Measurements from ENCODE around the gene TRPM4. TPM values are rescaled to one million over a fixed set of nuclear protein-coding genes. Genes with fewer than 3 reads are reported as not detected.
"Not testable (repeated sequence)": the region's sequence is repeated elsewhere in the genome, so short reads cannot be mapped to it uniquely, and the experiment has no call there.

TRPM4 gene
- total RNA-seq, 1 donor from 2014 or later, result 58.5 TPM

DNA sequence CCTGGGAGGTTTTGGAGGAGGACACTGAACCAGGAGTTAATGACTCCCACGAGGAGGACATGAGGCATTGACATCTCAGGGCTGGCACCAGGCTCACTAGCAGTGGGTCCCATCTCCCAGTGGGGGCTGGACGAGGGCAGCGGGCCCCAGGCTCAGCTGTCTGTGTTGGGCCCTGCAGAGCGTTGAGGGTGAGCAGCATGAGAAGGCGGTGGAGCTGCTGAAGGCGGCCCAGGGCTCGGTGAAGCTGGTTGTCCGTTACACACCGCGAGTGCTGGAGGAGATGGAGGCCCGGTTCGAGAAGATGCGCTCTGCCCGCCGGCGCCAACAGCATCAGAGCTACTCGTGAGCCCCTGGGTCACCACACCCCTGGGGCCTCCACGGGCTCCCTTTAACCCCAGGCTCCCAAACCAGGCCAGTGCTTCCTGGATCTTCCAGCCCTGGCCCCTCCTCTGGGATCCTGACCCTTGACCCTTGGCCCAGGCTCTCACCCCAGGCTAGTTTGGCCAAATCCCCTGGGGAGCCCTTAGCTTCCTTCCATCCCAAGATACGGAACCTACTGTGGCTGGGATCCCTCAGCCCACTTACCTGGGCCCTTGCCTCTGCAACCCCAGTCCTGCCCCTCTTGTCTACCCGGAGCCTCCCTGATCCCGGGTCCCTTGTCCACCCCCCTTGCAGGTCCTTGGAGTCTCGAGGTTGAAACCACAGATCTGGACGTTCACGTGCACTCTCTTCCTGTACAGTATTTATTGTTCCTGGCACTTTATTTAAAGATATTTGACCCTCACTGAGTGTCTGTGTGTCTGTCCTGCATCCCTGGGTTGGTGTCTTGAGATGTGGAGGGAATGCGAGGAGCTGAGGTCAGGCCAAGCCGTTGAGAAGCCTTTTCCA lies 39.7 kb upstream of the TRPM4 start:
- TF ChIP-seq, protein P1, sequence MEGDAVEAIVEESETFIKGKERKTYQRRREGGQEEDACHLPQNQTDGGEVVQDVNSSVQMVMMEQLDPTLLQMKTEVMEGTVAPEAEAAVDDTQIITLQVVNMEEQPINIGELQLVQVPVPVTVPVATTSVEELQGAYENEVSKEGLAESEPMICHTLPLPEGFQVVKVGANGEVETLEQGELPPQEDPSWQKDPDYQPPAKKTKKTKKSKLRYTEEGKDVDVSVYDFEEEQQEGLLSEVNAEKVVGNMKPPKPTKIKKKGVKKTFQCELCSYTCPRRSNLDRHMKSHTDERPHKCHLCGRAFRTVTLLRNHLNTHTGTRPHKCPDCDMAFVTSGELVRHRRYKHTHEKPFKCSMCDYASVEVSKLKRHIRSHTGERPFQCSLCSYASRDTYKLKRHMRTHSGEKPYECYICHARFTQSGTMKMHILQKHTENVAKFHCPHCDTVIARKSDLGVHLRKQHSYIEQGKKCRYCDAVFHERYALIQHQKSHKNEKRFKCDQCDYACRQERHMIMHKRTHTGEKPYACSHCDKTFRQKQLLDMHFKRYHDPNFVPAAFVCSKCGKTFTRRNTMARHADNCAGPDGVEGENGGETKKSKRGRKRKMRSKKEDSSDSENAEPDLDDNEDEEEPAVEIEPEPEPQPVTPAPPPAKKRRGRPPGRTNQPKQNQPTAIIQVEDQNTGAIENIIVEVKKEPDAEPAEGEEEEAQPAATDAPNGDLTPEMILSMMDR (IDR thresholded peaks at IDR 0.05; ENCODE audit: unreplicated experiment), result no peak
- Mint-ChIP-seq H3K4me3 (peak overlapping the region; percentile 76), H3K36me3 (no peaks in the 10 kb centered on the region), H3K4me1 (peaks cover 36% of the 10 kb centered on the region), H3K9me3 (no peaks in the 10 kb centered on the region), H3K27me3 (ENCODE audit: low read depth) (peaks cover 18% of the 10 kb centered on the region), H3K27ac (peak overlapping the region; percentile 91)
- DNase-seq (ENCODE audit: low spot score in 2 of 2, unreplicated experiment in 2 of 2), result no peak

DNA sequence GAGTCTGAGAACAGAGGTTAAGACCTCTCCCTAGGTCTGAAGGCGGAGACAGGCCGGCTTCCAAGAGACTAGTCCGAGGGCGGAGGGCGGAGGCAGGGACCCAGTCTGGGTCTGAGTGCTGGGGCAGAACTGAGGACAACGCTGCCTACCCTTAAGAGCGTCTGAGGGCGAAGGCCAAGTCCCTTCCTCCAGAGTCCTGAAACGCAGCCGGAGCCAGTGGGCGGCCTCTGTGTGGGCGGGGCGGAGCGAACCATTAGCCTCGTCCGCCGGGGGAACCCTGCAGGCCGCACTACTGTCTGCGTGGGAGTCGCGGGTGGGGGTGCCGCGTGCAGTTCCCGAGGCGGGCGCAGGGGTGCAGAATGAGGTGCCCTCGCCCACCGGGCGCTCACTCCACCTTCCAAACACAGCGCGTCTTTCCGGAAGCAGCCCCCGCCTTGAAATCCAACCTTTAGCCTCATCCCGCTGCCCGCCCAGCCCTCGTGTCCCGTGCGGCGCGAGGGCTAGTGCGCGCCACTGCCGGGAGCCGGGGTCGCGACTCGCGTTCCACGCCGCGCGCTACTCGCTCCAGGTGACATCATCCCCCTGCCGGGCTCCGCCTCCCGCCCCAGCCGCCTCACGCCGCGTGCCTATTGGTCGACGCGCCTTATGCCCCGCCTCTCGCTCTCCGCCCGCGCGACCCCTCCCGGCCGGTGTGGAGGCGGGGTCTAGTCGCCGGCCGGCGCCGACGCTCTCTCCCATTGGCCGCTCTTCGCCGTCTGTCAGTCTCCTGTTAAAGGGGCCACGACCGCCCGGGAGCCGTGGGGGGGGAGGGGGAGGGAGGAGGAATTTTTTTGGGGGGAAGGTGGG lies 38.8 kb upstream of the TRPM4 start, which contains the start of gene C19orf73:
Gene C19orf73 (minus strand): TSS at position 579 of the 846 bp plus-strand sequence. CDS start 121 bp downstream, at position 458.
- peaks cover 23% of the 10 kb centered on the region for H3K27me3 Mint-ChIP-seq (ENCODE audit: low read depth)
- H3K9me3 Mint-ChIP-seq, result no peaks in the 10 kb centered on the region
- peaks cover 31% of the 10 kb centered on the region for H3K4me1 Mint-ChIP-seq
- DNase-seq (ENCODE audit: low spot score in 2 of 2, unreplicated experiment in 2 of 2), result peak; percentile 93 to 97
- peak within 1 kb of the TSS; percentile 91 for H3K27ac Mint-ChIP-seq
- TF ChIP-seq, protein P1 (IDR thresholded peaks at IDR 0.05; ENCODE audit: unreplicated experiment), result no peak
- H3K36me3 Mint-ChIP-seq, result no peaks in the 10 kb centered on the region
- peak within 1 kb of the TSS; percentile 76 for H3K4me3 Mint-ChIP-seq

DNA sequence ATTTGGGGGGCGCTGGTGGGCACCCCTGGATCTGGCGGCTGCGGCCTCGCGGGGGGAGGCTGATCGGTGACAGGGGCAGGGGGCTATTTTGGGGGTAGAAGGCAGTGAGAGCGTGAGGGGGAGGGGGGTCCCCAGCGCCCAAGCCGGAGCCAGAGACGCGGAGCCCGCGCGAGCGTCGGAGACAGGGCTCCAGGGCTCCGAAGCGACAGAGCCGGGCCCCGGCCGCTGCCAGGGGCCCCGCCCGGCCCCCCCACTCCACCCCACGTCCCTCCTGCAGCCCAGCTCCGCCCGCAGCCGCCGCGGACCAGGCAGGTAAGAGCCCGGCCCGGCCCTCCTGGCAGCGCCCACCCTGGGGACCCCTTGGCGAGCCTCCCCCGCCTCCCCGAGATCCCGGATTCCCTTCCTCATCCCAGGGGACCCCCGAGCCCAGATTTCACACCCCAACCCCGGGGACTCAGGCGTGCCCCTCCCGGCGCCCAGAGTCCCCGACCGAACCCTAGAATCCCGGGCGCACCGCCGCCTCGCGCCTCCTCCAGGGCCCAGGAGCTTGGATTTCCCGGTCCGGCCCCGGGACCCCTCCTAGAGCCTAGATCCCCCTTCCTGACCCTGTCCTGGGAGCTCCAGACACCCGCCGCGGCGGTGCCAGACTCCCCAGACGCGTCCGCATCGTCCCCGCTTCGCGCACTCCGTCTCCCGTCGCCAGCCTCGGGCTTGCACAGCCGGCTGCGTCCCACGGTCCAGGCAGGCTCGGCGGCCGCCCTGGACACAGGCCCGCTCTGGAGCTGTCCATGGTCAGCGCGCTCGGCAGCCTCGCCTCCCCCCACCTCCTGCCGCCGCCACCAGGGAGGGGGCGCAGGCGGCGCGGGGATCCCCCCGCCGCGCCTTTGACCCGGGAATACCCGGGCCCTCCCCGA lies 37.9 kb upstream of the TRPM4 start, which contains the start of gene PPFIA3:
Gene PPFIA3 (plus strand): TSS at position 134 of the 914 bp plus-strand sequence. CDS start 8,330 bp downstream, outside the sequence.
- Mint-ChIP-seq H3K27ac (peak within 1 kb of the TSS; percentile 91), H3K4me3 (peak within 1 kb of the TSS; percentile 76), H3K9me3 (no peaks in the 10 kb centered on the region), H3K36me3 (no peaks in the 10 kb centered on the region), H3K4me1 (peaks cover 28% of the 10 kb centered on the region), H3K27me3 (ENCODE audit: low read depth) (peaks cover 26% of the 10 kb centered on the region)
- DNase-seq (ENCODE audit: low spot score in 2 of 2, unreplicated experiment in 2 of 2), result peak in 1 of 2 experiments; percentile 78
- TF ChIP-seq, protein P1 (IDR thresholded peaks at IDR 0.05; ENCODE audit: unreplicated experiment), result no peak

DNA sequence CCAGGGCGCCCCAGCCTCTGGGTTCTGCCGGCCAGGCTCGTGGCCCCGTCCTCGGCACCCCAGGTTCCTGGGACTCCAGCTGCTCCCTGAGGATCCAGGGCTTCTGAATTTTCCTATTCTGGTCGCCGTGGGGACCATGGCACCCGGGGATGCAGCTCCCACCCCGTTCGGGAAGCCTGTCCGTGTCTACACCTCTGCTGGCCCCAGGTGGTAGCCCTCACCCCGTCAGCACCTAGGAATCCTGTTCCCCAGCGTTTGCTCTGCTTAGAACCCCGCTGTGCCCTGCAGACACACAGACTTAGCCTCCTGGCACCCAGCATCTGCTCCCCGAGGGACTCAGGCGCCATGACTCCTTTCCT lies 37.3 kb upstream of the TRPM4 start:
- TF ChIP-seq, protein P1 (IDR thresholded peaks at IDR 0.05; ENCODE audit: unreplicated experiment), result no peak
- no peak for DNase-seq (ENCODE audit: low spot score in 2 of 2, unreplicated experiment in 2 of 2)
- Mint-ChIP-seq H3K4me1 (peaks cover 23% of the 10 kb centered on the region), H3K36me3 (no peaks in the 10 kb centered on the region), H3K27me3 (ENCODE audit: low read depth) (peaks cover 28% of the 10 kb centered on the region), H3K27ac (no peak overlapping the region), H3K9me3 (no peaks in the 10 kb centered on the region), H3K4me3 (peak overlapping the region; percentile 37)

DNA sequence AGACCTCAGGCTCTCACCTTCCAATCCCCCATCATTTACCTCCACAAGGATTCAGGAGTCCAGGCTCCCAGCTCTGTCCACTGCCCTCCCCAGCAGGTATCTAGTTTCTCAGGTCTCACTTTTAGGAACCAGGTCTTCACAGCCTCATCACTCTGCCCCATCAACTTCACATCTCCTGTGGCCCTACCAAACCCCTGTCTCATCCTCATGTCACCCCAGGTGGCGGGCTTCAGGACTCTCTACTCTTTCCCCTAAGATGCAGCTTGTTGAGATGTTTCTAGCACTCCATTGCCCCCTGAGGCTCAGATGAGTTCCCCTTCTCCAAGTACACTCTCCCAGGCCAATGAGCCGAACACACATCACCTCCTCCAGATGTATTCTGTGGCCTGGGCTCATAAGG lies 36.7 kb upstream of the TRPM4 start:
- TF ChIP-seq, protein P1 (IDR thresholded peaks at IDR 0.05; ENCODE audit: unreplicated experiment), result no peak
- Mint-ChIP-seq H3K9me3 (no peaks in the 10 kb centered on the region), H3K27me3 (ENCODE audit: low read depth) (peaks cover 32% of the 10 kb centered on the region), H3K4me1 (peaks cover 23% of the 10 kb centered on the region), H3K27ac (no peak overlapping the region), H3K36me3 (no peaks in the 10 kb centered on the region), H3K4me3 (peak overlapping the region; percentile 37)
- no peak for DNase-seq (ENCODE audit: low spot score in 2 of 2, unreplicated experiment in 2 of 2)

DNA sequence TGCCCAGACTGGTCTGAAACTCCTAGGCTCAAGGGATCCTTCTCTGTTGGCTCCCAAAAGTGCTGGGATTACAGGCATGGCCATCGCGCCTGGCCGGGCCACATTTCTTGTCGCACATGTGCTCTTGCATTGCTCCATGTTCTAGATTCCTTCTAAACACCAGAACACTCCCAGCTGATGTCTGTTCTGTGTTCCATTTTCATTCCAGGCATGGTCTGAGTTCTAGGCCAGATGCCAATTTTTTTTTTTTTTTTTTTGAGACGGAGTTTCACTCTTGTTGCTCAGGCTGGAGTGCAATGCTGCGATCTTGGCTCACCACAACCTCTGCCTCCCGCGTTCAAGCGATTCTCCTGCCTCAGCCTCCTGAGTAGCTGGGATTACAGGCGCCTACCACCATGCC lies 35.8 kb upstream of the TRPM4 start:
- not testable (repeated sequence) for H3K4me3 Mint-ChIP-seq; H3K27ac Mint-ChIP-seq; DNase-seq (ENCODE audit: low spot score in 2 of 2, unreplicated experiment in 2 of 2); H3K36me3 Mint-ChIP-seq; H3K9me3 Mint-ChIP-seq
- Mint-ChIP-seq H3K4me1 (peaks cover 23% of the 10 kb centered on the region), H3K27me3 (ENCODE audit: low read depth) (peaks cover 32% of the 10 kb centered on the region)

DNA sequence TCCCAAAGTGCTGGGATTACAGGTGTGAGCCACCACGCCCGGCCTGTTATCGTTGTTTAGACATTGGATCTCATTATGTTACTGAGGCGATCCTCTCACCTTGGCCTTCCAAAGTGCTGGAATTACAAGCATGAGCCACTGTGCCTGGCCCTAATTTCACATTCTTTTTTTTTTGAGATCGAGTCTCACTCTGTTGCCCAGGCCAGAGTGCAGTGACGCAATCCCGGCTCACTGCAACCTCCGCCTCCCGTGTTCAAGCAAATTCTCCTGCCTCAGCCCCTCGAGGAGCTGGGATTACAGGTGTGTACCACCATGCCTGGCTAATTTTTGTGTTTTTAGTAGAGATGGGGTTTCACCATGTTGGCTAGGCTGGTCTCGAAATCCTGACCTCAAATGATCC lies 34.3 kb upstream of the TRPM4 start:
- H3K27ac Mint-ChIP-seq; H3K36me3 Mint-ChIP-seq; H3K9me3 Mint-ChIP-seq; DNase-seq (ENCODE audit: low spot score in 2 of 2, unreplicated experiment in 2 of 2); H3K4me3 Mint-ChIP-seq: not testable (repeated sequence)
- peaks cover 32% of the 10 kb centered on the region for H3K27me3 Mint-ChIP-seq (ENCODE audit: low read depth)
- peaks cover 16% of the 10 kb centered on the region for H3K4me1 Mint-ChIP-seq
